Dermis lymphatic vessel endothelial cell (primary cell): ENCODE results near the gene THEMIS2. TPM values are rescaled to one million over a fixed set of nuclear protein-coding genes. Genes with fewer than 3 reads are reported as not detected.

ENCODE experiments used
- total RNA-seq: library from RNA; depleted of rRNA; stranded (reverse); fragments of >200 nt; gene quantifications from 2 replicates; pipeline ENCODE4 v1.2.1, GENCODE V29; 2014

THEMIS2 gene
- 34.7 and 39.4 TPM in 2 replicates for total RNA-seq

GRCh38 chr1:27872059-27872801 lies at the start of gene THEMIS2:
Gene THEMIS2 (plus strand): TSS chr1:27872544. CDS start chr1:27872572, 28 bp downstream.

GRCh38 chr1:27830621-27831440 lies 41.5 kb upstream of the THEMIS2 start, which contains the start of gene PPP1R8:
Gene PPP1R8 (plus strand): TSS chr1:27830782. CDS start chr1:27830836, 54 bp downstream.

GRCh38 chr1:27934818-27935549 lies 62.6 kb downstream of the THEMIS2 start, which contains the start of gene SMPDL3B:
Gene SMPDL3B (plus strand): TSS chr1:27935000. CDS start chr1:27935184, 184 bp downstream.

Other genes starting within 250 kb of the THEMIS2 start
- gene FGR, start 237.4 kb upstream of the THEMIS2 start, total RNA-seq, result 0.22 and 0.26 TPM in 2 replicates
- 15.5 and 20.7 TPM in 2 replicates for gene IFI6, start 200.4 kb upstream of the THEMIS2 start, total RNA-seq
- gene FAM76A, start 146.6 kb upstream of the THEMIS2 start, total RNA-seq, result 8.3 and 10.0 TPM in 2 replicates
- gene STX12, start 99.3 kb upstream of the THEMIS2 start, total RNA-seq, result 55.7 and 58.2 TPM in 2 replicates
- 46.1 and 50.6 TPM in 2 replicates for gene PPP1R8, start 41.8 kb upstream of the THEMIS2 start, total RNA-seq
- gene RPA2, start 42.0 kb downstream of the THEMIS2 start, total RNA-seq, result 32.0 and 42.5 TPM in 2 replicates
- gene SMPDL3B, start 62.5 kb downstream of the THEMIS2 start, total RNA-seq, result 0.22 and 0.60 TPM in 2 replicates
- gene XKR8, start 87.4 kb downstream of the THEMIS2 start, total RNA-seq, result 5.2 and 5.9 TPM in 2 replicates
- 7.8 and 11.1 TPM in 2 replicates for gene EYA3, start 216.1 kb downstream of the THEMIS2 start, total RNA-seq